Bronchial epithelial cell (primary cell): Measurements from ENCODE around the gene RBM10. TPM values are rescaled to one million over a fixed set of nuclear protein-coding genes. Genes with fewer than 3 reads are reported as not detected.

Source experiments
- DNase-seq: peaks from one replicate; pipeline ENCODE4 v3.0.0-alpha.2; 2010; ENCODE audit warnings: low read depth
- FAIRE-seq: peaks from 2 replicates; lab custom pipeline; 2011; peaks lifted over from hg19 to GRCh38; lab: Jason Lieb, UNC
- H3K27me3 ChIP-seq: 2 replicates; pipeline ENCODE4 v1.5.1; 2011; ENCODE audit warnings: low read length; ENCODE audit not compliant: control insufficient read depth, insufficient read depth
- H3K36me3 ChIP-seq: 2 replicates; pipeline ENCODE4 v1.5.1; 2011; ENCODE audit warnings: low read length; ENCODE audit not compliant: control insufficient read depth, insufficient read depth
- H3K4me3 ChIP-seq: 2 replicates; pipeline ENCODE4 v1.5.1; 2011; ENCODE audit warnings: mild to moderate bottlenecking, low read depth, low read length, control low read depth
- CTCF ChIP-seq: IDR thresholded peaks from 2 replicates; pipeline ENCODE4 v1.5.1; 2011; ENCODE audit warnings: mild to moderate bottlenecking, moderate library complexity, low read length, control low read depth, inconsistent platforms; ENCODE audit not compliant: insufficient read depth, severe bottlenecking
- total RNA-seq: library from RNA; depleted of rRNA; stranded (reverse); fragments of >200 nt; gene quantifications from 2 replicates; pipeline ENCODE4 v1.2.1, GENCODE V29; 2014

RBM10 gene
- total RNA-seq, 1 donor from 2014 or later = 29.0 TPM

- TF ChIP-seq CTCF = no peak
- no peaks in the 10 kb centered on the region for H3K27me3 ChIP-seq
- peaks cover 1% of the 10 kb centered on the region for H3K36me3 ChIP-seq
- DNase-seq (peak; percentile 29), FAIRE-seq (no peak)
- no peak overlapping the region for H3K4me3 ChIP-seq
These were observed 3.9 kb downstream of the RBM10 start for GRCh38 chrX:47148946-47149345.

- H3K4me3 ChIP-seq = no peak overlapping the region
- no peak for TF ChIP-seq CTCF
- DNase-seq (no peak), FAIRE-seq (no peak)
- H3K36me3 ChIP-seq = peaks cover 1% of the 10 kb centered on the region
- H3K27me3 ChIP-seq = no peaks in the 10 kb centered on the region
These were observed 6.4 kb downstream of the RBM10 start for GRCh38 chrX:47151435-47151834.

GRCh38 chrX:47156611-47157520 is 11.8 kb downstream of the RBM10 start:
- Histone ChIP-seq H3K27me3 (no peaks in the 10 kb centered on the region), H3K4me3 (no peak overlapping the region), H3K36me3 (peaks cover 5% of the 10 kb centered on the region)
- no peak for TF ChIP-seq CTCF
- DNase-seq (no peak), FAIRE-seq (no peak)

- FAIRE-seq (no peak), DNase-seq (no peak)
- Histone ChIP-seq H3K4me3 (no peak overlapping the region), H3K36me3 (peaks cover 5% of the 10 kb centered on the region), H3K27me3 (no peaks in the 10 kb centered on the region)
- TF ChIP-seq CTCF = no peak
These were observed 13.1 kb downstream of the RBM10 start for GRCh38 chrX:47158131-47158530.

GRCh38 chrX:47158781-47159180 is 13.8 kb downstream of the RBM10 start:
- Histone ChIP-seq H3K36me3 (peaks cover 5% of the 10 kb centered on the region), H3K4me3 (no peak overlapping the region), H3K27me3 (no peaks in the 10 kb centered on the region)
- FAIRE-seq = no peak
- DNase-seq = no peak
- no peak for TF ChIP-seq CTCF
